Activated T-cell treated with anti-CD3 and anti-CD28 coated beads for 1 hour (primary cell): ENCODE measurements around the gene SH2D4B.
A peak's percentile ranks its signal among the peaks of the same experiment; 100 is the strongest.

Source experiments
- DNase-seq: peaks from one replicate; pipeline ENCODE4 v3.0.0-alpha.2; 2020; ENCODE audit warnings: low read depth

SH2D4B gene

DNA sequence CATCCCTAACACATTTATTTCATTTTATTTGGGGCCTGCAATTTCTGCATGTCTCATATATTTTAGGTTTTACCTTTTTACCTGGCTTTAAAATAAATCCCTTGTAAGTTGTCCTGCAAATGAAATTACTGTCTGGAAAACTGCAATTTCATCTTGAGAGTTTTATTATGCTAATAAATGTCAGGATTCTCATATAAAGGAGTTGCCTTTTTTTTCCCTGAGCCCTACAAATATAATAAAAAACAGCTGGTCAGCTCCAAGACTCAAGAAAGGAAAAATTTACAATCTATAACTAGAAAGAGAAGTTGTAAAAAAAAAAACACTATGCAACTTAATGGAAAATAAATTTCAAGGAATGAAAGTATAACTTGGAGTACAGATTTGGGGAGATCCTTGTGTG is 108.7 kb downstream of the SH2D4B start:
- no peak for DNase-seq

DNA sequence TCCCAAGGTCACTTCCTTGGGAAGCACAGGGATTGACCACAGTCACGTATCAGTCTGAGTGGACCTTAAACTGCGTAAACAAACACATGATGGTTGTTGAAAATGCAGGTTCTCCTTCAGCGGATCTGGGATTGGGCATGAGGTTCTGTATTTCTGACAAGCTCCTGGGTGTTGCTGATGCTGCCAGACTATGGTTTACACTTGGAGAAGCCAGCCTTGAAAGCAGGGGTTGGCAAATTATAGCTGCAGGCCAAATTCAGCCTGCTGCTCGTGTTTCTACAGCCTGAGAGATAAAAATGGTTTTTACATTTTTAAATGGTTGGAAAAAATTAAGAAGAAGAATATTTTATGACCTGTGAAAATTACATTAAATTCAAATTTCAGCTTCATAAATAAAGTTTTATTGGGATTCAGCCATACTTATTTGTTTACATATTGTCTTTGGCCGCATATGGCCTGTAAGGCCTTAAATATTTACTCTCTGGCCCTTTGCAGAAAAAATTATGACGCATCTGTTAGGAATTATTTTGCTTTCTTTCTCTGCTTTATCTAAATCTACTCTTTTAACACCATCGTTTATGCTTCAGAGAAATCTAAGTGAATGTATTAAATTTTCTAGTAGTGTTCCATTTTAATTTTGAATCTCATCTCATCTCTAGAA is 109.6 kb downstream of the SH2D4B start:
- DNase-seq, result no peak

DNA sequence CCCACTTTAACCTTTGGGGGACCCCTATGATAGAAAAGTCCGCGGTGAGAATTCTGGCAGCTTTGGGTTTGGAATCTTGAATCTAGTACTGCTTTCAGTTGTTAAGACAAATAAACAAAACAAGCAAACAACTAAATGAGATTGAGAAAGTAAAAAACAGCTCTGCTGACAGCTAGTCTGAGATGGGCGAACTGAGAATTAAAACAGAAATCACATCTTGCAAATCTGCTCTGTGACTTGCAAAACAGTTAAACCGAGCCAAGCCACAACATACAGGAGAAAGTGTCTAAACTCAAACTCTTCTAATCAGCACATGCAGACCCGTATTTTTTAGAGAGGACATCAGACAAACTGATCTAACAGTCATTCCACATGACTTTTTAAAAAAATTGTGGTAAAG is 110.4 kb downstream of the SH2D4B start:
- DNase-seq, result no peak

DNA sequence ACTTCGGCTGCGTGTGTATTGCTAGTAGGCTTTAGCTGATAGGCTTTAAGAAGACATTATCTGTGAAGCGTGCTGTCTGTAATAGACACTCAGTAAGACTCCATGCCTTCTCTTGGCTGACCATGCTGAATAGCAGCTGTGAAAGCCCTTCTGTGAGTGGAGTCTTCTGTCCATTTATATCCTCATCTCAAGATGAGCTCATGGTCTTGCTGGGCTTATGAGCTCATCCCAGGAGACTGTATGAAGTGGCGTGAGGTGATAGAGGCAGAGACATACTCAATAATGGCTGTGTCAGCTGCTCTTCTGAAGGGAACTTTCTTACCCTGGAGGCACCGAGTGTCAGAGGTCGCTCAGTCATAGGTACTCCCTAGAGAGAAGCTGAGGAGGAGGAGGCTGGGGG is 111.5 kb downstream of the SH2D4B start:
- DNase-seq, result no peak

DNA sequence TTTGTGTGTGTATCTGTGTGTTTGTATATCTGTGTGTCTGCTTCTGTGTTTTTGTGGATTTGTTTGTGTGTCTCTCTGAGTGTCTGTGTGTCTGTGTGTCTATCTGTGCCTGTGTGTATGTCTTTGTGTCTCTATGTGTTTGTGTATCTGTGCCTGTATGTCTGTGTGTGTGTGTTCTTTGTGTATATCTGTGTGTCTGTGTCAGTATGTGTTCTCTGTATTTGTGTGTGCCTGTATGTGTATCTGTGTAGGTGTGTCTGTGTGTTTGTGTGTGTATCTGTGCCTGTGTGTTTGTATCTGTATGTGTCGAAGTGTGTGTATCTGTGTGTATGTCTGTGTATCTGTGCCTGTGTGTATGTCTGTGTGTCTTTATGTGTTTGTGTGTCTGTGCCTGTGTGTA is 118.2 kb downstream of the SH2D4B start:
- no peak for DNase-seq

DNA sequence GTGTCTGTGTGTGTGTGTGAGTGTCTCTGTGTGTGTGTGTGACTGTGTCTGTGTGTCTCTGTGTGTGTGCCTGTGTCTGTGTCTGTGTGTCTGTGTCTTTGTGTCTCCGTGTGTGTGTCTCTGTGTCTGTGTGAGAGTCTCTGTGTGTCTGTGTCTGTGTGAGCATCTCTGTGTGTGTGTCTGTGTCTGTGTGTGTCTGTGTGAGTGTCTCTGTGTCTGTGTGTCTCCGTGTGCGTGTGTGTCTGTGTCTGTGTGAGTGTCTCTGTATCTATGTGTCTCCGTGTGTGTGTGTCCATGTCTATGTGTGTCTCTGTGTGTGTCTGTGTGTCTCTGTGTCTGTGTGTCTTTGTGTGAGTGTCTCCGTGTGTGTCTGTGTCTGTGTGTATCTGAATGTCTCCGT is 120.4 kb downstream of the SH2D4B start:
- DNase-seq, result no peak

DNA sequence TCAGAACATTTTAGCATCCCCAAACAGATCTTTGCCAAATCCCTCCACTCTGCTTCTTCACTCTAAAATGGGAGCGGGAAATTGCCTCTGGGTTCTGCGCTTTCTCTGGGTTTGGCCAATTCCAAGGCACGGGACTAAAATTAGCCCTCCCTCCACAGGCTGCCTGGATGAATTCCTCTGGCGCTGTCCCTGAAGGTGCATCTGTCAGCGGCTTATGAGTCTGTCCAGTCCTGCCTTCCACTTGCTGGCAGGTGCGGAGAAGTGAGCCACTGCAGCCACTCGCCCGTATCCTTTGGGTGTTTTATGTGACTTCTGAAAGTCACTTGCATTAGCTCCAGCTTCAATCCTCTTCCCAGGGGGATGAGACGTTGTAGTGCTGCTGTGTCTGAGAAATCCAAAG is 121.6 kb downstream of the SH2D4B start:
- no peak for DNase-seq

DNA sequence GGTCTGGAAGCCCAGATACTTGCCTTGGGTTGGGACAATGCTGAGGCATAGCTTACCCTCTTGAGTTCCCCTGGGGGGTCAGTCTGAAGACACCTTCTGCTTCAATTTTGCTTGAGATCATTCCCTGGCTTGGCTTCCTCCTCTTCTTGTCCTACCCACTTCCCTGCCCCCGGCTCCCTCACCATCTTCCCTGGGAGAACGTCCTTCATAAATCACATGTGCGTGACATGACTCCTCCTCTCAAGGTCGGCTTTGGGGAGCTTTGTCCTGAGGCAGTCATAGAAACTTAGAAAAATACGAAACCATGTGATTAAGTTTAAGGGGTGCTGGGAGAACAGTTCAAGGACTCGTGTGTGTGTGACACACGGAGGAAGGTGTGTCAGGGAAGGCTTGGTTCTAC is 122.6 kb downstream of the SH2D4B start:
- no peak for DNase-seq

DNA sequence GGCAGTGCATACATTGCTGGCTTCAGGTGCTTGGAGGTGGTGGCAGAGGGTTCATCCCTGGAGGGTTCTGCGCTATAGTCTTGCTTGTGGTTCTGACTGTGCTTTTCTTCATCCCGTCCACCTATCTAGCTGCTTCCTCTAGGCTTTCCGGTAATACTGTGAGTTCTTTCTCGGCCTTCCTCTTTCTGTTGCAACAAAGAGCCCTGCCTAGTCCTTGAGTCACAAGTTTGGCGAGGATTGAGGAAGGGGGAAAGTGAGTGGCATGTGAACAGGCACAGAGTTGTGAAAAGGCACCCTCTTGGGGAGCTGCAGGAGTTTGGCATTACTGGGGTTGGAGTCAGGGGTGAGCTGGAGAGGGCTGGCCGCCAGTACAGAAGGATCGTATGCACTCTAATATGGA is 123.0 kb downstream of the SH2D4B start:
- no peak for DNase-seq

DNA sequence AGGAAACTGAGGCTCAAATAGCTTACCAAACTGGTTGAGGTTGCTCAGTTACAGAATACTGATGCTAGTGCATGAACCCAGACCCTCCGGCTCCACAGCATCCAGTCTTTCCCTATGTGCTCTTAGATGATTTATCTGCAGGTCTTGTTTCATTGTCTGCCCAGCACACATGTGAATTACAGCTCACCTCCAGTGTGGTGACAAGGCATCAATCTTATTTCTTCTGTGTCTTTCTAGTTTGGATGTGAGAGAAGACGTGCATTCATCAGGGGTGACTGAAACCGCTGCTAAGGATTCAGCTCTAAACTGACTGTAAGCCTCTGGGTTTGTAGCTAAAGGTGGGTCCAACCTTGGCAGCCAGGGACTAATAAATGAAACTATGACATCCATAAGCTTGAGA is 123.8 kb downstream of the SH2D4B start:
- DNase-seq, result no peak

DNA sequence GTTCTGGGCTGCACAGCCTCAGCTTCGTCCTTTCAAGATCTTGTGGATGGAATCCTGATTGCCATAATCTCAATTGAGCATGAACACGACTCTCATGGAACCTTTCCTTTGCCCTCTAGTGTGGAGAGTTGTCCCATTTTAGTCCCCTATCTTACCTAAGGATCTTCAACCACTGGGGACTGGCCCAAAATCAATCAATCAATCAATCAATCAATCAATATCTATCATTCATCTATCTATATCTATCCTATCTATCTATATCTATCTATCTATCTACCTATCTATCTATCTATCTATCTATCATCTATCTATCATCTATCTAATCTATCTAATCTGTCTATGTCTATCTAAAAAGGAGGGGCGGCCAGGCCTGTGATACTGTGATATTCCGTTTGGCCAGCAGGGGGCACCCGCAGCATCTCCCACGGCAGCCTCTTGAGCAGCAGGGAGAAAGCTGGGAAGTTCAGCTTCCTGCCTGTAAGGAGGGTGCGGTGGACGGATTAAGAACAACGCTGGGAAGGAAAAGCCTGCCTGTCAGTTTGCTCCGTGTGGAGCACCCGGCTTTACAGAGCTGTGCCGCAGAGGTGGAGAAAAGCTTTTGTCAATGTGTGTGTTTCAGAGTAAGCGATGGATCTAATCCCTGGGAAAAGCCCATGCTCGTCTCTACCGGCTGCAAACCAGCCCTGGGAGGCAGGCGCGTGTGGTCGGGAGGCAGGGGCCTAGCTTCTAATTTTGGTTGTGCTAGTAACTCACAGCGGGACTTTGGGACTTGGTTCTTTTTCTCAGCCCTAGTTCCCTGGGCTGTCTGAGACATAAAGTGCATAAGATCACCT is 124.9 kb downstream of the SH2D4B start:
- peak; percentile 62 for DNase-seq

DNA sequence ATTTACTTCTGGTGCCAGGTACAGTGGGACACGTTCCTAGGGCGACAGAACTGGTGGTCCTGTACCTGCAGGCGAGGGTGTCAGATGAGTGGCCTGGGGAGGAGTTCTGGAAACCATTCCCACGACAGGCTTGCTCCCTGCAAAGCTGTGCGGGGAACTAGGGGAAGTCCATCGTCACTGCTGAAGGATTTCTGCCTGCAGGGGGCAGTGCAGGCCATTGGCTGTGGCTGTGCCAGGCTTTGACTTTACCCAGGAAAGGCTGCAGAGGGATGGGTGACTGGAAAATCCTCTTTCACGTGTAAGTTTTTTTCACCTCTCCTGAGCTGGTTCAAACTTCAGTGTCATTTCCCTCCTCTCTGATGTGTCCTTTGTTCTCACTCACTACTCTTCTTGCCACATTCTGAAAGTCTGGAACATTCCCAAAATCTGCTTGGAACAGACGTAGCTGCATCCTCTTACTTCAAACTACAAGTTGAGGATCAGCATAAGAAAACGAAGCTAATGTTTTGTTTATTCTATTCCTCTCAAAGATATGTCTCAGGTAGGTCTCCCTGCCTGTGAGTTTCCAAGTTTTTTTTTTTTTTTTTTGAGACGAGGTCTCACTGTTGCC is 126.5 kb downstream of the SH2D4B start:
- peak; percentile 19 for DNase-seq

DNA sequence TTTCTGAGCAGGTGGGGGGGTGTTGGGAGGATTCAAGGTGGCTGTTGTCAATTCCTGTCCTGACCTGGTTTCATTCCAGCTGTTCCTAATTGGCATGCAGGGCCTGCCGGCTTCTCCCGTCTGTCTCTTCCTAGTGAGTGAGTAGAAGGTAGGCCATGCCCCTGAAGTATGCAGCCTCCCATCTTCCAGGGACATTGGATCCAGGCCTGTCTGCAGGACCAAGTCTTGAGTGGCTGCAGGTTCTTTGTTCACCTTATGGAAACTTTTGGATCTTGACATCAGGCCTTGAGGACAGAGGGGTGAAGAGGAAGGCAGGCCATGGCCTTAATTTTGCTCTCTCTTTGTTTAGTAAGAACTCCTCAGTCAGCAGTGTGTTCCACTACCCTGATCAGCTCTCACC is 131.8 kb downstream of the SH2D4B start:
- DNase-seq, result no peak

DNA sequence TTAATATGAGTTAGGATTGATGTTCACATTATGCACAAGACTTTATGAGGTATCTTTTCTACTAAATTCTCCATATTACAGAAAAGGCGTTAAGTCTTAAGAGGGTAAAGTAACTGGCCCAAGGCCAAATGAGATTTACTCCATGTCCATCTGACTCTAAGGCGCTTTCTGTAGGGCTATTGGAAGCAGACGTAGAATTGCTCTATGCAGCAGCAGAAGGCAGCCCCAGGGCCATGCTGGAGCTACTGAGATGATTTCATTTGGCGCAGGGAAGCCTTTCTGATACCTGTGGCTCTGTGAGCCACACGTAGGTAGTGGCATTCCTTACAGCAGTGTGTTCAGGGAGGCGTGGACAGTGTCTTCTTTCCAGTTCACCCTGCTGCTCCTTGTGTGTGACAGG is 133.1 kb downstream of the SH2D4B start:
- DNase-seq, result no peak

DNA sequence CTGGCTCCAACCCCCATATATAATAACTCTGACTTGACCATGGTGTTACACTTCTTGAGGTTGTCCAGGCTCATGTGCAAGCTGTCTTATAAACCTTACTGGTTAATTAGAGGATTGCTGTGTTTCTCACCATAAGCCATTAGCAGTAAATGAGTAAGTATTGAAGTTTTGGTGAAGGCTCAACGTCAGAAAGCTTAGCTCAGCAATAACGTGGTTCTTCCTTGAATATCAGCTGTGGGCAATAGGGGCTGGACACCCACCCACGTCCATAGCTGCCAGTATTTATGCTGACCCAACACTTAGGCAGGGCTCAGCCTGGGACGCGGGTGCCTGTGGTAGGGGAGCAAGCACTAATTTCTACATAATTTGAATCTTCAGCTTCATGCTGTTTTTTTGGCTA is 134.1 kb downstream of the SH2D4B start:
- no peak for DNase-seq

DNA sequence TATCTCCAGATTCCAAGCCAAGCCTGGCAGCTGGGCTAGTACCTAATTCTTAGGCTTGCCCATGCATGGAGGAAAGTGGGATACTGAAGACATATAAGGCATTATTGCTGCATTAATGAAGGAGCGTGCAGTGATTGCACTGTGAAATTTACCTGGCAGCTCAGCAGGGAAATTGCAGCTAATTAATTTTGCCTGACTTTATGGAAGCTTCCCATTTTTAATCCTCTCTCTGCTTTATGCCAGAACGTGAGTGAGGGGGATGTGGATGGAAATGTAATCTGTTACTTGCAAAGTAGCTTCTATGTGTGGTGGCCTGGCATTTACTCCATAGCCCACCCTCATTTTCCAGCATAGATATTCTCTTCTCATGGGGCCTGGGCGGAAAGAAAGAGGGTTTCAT is 134.9 kb downstream of the SH2D4B start:
- DNase-seq, result no peak

DNA sequence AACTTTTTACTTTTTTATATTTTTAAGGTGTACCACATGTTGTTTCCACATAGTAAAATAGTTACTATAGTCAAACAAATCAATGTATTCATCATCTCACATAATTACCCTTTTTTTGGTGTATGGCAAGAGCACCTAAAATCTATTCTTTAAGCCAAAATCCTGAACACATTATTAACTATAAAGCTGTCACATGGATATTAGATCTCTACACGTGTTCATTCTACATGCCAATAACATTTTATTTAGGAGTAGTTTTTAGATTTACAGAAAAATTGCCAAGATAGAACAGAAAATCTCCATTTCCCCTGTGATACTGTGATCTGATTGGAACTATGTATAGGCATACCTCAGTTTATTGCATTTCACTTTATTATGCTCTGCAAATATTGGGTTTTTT is 137.1 kb downstream of the SH2D4B start:
- no peak for DNase-seq

DNA sequence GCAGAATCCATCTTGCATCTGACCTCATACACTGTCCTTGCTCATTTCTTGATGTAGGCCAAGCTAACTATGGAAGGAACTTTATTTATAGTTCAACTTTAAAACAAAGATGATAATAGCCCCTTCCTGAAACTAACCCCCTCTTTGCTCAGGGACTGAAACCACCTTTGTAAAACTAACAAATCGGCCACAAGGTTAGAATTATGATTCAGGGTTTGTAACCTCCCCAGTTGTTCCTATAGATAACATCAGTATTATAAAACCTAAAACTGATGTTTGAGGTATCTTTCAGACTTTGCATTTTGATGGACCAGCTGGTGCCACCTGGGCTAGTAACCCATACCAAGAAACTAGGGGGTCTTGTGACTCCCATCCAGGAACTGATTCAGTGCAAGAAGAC is 143.4 kb downstream of the SH2D4B start:
- no peak for DNase-seq

DNA sequence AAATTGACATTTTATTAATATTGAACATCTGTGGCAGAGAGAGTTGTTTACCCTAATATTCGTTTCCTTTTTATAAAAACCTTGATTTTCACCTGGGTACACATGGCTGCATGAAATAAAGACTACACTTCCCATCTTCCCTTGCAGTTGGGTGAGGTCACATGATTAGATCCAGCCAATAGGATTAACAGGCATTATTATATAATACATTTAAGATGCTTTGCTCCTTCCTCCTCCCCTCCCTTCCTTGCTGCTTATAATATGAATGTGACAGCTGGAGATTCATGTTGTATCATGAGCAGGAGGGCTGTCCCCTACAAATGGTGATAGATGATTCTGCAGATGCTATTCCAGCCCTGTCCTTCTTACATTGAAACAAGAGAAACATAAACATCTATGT is 146.6 kb downstream of the SH2D4B start:
- DNase-seq, result no peak

DNA sequence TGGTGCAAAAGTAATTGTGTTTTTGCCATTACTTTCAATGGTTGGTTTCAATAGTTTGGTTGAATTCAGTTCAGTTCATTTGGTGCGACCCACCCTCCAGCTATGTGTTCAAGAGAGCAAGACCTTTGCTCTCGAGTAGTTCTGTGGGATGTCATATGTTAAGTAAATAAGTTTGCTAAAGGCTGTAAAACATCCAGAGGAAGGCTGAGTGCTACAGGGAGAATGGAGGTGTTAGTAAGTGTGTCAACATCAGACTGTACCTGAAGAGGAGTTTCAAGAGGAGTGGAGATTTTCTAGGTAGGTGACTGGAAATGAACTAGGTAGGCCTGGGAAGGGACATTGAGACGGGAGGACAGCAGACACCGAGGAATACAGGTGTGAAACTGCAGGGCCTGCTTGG is 147.7 kb downstream of the SH2D4B start:
- DNase-seq, result no peak

DNA sequence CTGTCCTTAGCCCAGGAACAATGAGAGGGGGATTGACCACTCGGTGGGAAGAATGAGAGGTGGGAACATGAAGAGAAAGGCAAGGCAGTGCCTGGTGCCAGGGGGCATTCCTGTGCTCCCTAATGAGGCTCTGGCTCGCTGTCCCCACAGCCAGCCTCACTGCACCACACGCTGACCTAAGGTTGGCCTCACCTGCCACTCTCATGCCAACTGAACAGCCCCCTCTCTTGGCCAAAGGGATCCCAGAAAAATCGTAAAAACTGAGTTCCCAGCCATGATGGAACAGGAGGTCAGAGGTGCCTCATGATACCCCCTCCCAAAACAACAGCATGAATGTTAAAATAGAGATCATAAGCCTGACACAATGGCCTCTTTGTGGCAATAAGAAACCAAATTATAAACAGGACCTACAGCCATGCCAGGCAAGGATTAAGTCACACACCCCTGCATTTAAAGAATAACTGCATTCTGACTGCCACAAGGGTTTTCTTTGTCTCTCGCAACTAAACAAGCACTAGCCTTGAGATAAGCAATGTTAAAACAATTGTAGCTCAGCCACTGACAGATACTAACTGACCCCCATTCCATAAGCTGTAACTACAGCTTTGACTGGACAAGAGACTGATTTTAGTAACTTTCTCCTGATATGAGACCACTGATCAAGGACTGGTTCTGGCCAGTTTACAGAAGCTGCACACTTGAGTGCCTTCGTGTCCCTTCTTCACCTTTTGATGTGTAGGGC is 149.2 kb downstream of the SH2D4B start:
- DNase-seq, result no peak

DNA sequence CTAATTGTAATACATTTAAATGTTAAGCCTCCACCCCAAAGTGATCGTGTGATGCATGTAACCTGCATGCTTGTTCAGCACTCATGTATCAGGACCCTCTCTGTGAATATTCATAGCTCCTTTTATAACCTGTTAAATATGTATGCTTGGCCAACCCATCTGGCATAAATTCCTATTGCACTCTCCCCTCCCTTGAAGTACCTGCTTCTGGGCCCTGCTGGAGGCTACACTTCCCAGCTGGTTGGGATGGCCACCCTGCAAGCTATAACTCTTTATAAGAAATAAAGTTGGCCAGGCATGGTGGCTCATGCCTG is 149.7 kb downstream of the SH2D4B start:
- DNase-seq, result no peak

DNA sequence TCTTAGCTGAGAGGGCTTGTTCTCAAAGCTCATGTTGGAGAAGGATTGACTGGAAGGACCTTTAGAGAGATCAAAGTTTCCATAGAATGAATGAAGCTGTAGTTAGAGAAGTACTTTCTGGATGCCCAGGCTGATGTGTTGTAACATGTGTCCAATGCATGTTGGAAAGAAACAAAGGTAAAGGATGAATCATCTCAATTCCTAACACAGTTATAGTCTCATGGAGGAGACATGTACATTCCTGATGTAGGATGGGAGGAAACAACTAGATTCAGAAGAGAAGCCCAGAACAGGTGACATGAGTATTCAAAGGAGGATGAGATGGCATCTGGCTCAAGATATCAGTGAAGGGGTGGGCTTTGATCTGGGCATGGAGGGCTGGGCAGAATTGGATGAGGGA is 152.7 kb downstream of the SH2D4B start:
- no peak for DNase-seq
